ENCODE results near the gene ZNF683. TPM values are rescaled to one million over a fixed set of nuclear protein-coding genes. Genes with fewer than 3 reads are reported as not detected.

The ZNF683 gene
- total and polyA plus RNA-seq, 2 experiments from 2014 or later: not detected

- Mint-ChIP-seq H3K27me3 (ENCODE audit: insufficient read depth, low read depth, poor library complexity) (peaks cover 6% of the 10 kb centered on the region), H3K4me3 (no peak overlapping the region), H3K36me3 (ENCODE audit: low read depth) (no peaks in the 10 kb centered on the region), H3K4me1 (peaks cover 19% of the 10 kb centered on the region), H3K27ac (no peak overlapping the region), H3K9me3 (no peaks in the 10 kb centered on the region)
- TF ChIP-seq POLR2AphosphoS5 (IDR thresholded peaks at IDR 0.05; ENCODE audit: low read depth) (no peak), REST (IDR thresholded peaks at IDR 0.05; ENCODE audit: unreplicated experiment) (no peak), ZNF462 (CRISPR knock-in tag; IDR thresholded peaks at IDR 0.05) (no peak), CREB1 (CRISPR knock-in tag; IDR thresholded peaks at IDR 0.05; ENCODE audit: low read depth) (no peak)
- H3K36me3 ChIP-seq (ENCODE audit: insufficient read depth): no peaks in the 10 kb centered on the region
- H3K4me3 ChIP-seq: no peak overlapping the region
- no peaks in the 10 kb centered on the region for H3K79me2 ChIP-seq (replicated peaks; ENCODE audit: insufficient read depth)
- DNase-seq (ENCODE audit: low spot score) (no peak), ATAC-seq (no peak)
- H3F3A ChIP-seq (replicated peaks; ENCODE audit: low read depth): no peaks in the 10 kb centered on the region
- no peaks in the 10 kb centered on the region for H4K20me1 ChIP-seq (replicated peaks; ENCODE audit: insufficient read depth)
- H3K27me3 ChIP-seq (ENCODE audit: insufficient read depth): no peaks in the 10 kb centered on the region
- no peaks in the 10 kb centered on the region for H3K9me2 ChIP-seq (ENCODE audit: insufficient read depth)
- H3K4me1 ChIP-seq (ENCODE audit: insufficient read depth): peaks cover 10% of the 10 kb centered on the region; the same call in 1 of the 2 replicates
- no peak overlapping the region for H2AFZ ChIP-seq
- no peak overlapping the region for H3K4me2 ChIP-seq
- H3K27ac ChIP-seq (ENCODE audit: low read depth): no peak overlapping the region
Observed at GRCh38 chr1:26376050-26376449, 3.5 kb upstream of the ZNF683 start.
